ENCODE data around the gene GUCY2D. TPM values are rescaled to one million over a fixed set of nuclear protein-coding genes. Genes with fewer than 3 reads are reported as not detected.
"Not testable (repeated sequence)": the region's sequence is repeated elsewhere in the genome, so short reads cannot be mapped to it uniquely, and the experiment has no call there.

The GUCY2D gene
- 0.15 TPM for polyA plus RNA-seq (ENCODE audit: insufficient read length)

DNA sequence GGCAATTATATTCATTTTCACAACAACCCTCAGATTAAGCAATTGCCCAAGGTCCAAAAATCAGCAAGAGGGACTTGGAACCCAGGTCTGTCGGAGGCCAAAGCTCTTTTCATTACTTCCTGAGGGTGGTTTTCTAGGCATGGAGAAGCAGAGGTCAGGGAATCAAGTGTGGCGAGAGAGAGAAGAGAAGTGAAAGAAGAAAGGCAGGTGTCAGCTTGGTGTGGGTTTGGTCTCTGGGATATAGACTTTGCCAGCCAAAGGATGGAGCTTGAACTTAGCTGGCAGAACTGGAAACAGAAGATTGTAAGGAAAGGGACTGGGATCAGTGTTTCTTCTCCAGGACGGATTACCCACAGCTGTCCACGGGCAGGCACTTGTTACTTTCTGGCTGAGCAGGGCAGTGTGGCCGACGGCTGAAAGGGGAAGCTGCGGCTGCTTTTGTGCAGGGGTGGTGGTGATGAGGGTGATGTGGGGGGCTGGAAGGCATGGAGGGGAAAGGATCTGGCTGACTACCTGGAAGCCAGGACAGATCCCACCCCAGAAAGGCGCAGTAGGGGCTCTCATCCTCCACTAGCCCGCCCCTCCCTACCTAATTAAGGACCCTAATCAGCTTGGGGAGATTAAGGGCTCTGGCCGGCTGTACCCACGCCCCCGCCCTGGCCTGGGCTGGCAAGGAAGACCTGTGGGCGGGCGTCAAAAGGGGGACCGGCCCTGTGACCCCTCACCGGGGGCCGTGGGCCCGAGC, at the start of gene GUCY2D:
TSS of gene GUCY2D (plus strand) at position 640 of the 745 bp plus-strand sequence. CDS start 433 bp downstream, outside the sequence.
- no peak for DNase-seq

DNA sequence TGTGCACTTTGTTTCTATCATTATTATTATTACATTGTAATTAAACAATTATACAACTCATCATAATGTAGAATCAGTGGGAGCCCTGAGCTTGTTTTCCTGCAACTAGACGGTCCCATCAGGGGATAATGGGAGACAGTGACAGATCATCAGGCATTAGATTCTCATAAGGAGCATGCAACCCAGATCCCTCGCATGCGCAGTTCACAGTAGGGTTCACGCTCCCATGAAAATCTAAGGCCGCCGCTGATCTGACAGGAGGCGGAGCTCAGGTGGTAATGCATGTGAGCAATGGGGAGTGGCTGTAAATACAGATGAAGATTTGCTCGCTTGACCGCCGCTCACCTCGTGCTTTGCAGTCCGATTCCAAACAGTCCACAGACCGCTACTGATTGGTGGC, 49.1 kb upstream of the GUCY2D start:
- DNase-seq, result not testable (repeated sequence)

DNA sequence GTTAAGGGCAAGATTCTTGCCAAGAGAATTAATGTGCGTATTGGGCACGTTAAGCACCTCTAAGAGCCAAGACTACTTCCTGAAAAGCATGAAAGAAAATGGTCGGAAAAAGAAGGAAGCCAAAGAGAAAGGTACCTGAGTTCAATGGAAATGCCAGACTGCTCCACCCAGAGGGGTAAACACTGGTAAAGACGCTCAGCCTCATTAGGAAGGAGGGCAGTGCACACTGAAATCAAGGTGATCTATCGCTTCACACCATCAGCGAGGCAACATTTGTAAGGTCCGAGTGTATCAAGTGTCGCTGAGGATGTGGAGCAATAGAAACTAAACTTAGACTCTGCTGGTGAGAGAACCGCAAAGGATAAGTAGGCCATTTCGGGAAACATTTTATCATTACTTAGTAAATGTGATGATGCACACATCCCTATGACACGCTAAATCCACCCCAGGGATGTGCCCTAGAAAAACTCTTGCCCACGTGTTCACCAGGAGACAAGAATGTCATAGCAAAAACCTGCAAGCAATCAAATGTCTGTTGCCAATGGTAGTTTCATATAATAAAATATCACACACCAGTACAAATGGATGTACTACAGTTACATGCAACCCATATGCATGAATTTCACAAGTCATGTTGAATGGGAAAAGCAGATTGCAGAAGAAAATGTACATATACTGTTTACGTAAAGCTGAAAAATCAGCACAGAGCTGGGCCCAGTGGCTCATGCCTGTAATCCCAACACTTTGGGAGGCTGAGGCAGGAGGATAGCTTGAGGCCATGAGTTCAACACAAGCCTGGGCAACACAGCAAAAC, 46.8 kb upstream of the GUCY2D start:
- no peak for DNase-seq

DNA sequence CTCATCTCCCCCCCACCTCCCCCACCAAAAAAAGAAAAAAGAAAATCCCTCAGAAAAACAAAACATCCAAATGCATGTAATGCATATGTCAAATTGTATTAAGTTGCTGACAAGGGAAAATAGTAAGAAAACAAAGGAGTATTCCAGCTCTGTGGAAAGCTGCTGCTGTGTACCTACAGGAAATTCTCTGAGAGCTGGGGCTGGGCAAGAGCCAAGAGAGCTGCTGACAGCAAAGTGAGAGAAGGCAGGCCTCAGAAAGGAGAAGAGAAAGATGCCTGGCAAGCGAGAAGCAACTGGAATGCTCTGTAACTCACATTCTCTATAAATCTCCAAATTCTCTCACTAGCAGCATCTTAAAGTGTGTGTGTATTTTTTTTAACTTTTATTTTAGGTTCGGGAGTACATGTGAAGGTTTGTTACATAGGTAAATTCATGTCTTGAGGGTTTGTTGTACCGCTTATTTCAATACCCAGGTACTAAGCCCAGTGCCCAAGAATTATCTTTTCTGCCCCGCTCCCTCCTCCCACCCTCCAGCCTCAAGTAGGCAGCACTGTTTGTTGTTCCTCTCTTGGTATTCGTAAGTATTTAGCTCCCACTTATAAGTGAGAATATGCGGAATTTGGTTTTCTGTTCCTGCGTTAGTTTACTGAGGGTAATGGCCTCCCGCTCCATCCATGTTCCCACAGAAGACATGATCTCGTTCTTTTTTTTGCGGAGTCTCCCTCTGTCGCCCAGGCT, 46.0 kb upstream of the GUCY2D start:
- DNase-seq, result peak; percentile 59

DNA sequence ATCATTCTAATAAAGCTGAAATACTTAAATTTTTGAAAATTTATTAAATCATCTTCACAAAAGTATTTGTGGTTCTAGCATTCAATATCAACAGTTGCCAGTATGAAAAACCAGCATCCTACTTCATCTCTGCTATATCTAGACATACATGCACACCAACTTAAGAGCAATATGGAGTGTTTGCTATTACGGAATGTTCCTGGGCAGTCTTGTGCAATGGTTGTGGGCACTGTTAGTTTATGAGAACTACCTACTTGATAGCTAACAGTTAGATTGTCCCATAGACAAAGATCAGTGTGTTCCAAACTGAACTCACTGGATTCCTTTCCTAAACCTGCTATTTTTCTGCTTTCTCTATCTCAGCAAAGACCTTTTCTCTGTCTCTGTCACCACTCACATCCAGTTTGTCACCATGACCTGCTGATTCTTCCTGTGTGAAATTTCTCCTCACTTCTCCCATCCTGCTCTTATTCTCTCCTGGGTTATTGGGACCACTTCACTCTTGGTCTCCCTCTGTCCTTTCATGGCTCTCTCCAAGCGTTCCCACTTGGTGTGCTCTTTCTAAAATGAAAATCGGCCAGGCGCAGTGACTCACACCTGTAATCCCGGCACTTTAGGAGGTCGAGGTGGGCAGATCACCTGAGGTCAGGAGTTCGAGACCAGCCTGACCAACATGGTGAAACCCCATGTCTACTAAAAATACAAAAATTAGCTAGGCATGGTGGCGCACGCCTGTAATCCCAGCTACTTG, 42.7 kb upstream of the GUCY2D start:
- no peak for DNase-seq

DNA sequence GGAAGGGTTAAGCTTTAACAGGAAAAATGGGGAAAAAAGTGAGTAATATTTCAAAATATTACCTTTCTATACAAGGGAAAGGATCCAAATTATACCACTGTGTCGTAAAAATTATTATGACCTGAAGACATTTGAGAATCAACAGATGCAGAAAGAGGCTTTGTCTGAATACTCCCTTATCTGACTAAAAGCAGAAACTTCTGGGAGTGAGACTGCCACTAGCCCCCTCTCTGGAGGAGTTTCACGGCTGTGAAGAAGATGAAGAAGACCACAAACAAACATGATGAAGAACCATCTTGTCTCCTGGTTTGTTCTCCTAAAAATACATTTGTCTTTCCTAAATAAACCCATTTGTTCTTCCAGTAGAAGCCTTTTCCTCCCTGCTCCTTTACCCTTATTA, 41.0 kb upstream of the GUCY2D start:
- DNase-seq, result no peak

DNA sequence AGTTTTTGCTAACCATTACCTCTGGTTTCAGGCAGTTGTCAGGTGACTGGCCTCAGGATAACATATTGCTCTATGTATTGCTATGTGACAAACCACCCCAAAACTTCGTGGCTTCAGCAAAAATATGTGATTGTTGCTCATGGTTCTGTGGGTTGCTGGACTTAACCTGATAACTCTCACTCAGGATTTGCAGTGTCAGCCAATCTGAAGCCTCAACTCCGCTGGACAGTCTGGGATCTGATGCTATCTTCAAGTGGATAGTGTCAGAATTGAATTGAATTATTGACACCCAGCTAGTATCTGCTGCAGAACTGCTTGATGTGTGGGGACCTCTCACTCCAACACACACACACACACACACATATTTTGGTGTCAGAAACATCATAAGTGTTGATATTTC, 34.7 kb upstream of the GUCY2D start:
- DNase-seq, result no peak

DNA sequence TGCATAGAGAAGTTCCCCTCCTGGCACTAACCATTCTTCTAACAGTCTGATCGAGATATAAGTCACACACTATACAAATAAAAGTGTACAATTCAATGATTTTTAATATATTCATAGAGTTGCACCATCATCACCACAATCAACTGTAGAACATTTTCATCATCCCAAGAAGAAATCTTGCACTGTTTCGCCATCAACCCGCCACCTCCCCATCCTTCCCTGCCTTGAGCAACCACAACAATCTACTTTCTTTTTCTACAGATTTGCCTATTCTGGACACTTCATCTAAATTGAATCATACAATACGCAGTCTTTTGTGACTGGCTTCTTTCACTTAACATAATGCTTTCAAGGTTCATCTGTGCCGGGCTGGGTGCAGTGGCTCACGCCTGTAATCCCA, 33.0 kb upstream of the GUCY2D start:
- DNase-seq, result no peak

DNA sequence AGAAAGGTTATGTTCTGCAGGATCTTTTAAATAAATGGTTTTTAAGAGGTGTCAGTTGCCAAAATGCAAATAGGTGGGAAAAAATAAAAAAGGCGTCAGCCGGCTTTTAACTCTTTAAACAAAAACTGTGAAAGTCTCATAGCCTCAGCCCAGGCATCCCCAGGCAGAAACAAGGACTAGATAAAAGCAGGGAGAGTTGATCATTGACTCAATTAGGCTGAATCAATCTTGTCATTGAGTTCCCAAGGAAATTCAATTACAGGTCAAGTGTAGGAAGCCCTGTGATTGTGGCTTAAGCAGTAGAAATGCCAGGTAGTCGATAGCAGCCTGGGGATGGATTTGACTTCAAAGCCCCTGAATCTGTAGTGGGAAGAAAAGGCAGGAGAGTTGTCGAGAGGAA, 30.8 kb upstream of the GUCY2D start:
- DNase-seq, result no peak

DNA sequence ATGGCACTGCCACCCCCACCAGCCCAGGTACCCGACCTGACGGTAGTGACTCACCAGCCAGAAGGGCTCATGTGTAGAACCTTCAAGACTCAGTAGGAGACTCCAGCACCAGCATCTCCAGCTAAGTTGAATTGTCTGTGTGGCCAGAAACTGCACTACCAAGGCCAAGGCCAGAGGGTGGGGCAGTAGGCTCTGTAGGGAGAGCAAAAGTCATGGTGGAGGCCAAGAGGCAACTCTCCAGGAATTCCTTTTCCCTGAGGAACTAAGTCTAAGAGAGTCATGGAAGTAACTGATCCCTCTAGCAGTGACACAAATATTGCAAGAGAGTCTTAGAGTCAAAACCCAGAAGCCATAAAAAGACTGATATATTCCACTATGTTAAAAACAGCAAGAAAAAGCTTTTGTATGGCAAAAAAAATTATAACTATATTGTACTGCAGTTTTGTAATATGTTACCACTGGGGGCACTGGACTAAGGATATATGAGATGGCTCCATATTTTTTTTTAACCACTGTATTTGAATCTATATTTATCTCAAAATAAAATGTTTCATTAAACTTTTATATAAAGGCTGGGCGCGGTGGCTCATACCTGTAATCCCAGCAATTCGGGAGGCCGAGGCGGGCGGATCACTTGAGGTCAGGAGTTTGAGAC, 30.2 kb upstream of the GUCY2D start:
- no peak for DNase-seq

DNA sequence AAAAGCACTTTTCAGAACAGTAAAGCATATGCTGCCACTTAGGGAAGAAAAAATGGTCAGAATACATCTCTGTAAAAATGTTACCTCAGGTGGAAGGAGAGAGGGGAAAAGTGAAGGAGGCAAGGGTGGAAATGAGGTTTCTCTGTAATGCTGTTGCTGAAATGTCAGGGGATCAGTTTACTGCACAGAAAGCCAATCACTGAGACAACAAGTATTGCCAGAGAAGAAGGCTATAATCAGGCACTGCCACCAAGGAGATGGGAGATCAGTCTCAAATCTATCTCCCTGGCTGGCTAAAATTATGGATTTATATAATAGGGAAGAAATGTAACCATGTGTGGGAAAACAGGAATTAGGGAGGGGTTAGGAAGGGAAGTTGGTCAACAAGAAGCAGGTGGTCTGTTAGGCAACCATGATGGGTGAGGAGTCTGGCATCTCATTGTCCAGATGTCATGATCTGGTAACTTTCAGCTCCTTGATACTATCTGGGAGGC, 27.7 kb upstream of the GUCY2D start:
- no peak for DNase-seq

DNA sequence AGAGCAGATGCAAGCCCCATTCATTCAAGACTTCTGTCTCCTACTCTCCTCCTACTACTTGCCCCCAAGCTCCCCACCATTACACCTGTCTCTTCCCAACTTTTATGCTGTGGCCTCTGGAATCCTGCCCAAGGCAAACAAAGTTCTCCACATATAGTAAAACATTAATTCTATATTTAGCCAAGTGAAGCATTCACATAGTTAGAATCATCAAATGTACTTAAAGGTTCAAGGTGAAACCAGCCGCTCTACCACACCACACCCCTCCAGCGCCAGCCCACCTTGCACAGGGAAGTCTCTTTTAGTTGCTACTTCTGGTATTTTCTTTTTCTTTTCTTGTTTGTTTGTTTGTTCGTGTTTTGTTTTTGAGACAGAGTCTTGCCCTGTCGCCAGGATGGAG, 25.4 kb upstream of the GUCY2D start:
- DNase-seq, result no peak

DNA sequence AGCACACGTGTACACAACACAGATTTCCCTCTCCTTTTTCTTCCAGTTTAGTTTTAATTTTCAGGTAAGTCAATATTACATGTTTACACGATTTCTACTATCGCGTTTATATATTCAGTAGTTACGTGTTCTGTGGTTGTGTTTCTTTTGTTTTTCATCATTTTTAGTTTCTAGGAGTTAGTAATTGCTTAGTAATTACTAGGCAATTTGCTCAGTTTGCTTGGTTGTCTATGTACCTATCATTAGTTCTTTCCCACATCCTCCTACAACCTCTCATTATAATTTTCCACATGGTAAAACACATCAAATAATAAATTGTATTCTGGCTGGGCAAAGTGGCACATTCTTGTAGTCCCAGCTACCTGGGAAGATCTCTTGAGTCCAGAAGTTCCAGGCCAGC, 24.6 kb upstream of the GUCY2D start:
- no peak for DNase-seq

DNA sequence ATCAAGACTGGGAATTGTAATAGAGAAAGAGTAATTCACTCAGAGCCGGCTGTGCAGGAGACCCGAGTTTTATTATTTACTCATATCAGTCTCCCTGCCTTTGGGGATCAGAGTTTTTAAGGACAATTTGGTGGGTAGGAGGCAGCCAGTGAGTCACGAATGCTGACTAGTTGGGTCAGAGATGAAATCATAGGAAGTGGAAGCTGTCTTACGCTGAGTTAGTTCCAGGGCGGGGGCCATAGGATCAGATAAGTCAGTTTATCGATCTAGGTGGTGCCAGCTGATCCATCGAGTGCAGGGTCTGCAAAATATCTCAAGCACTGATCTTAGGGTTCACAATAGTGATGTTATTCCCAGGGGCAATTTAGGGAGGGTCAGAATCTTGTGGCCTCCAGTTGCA, 20.2 kb upstream of the GUCY2D start:
- DNase-seq, result no peak

DNA sequence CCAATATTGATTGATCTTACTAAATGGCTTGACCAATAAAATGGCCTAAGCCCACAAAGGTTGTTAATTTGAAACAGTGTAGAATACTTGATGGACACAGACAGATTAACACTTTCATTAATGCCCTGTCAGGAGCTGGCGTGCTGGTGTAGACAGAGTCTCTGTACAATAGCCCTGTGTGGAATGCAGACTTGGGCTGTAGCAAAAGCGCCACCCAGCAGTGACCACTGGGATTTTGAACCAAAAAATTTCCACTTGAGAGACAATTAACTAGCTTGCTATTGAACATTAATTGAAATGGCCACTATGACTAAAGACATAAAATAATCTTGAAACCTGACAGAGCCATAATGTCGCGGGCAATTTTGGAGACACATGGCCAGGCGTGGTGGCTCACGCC, 19.7 kb upstream of the GUCY2D start:
- no peak for DNase-seq

DNA sequence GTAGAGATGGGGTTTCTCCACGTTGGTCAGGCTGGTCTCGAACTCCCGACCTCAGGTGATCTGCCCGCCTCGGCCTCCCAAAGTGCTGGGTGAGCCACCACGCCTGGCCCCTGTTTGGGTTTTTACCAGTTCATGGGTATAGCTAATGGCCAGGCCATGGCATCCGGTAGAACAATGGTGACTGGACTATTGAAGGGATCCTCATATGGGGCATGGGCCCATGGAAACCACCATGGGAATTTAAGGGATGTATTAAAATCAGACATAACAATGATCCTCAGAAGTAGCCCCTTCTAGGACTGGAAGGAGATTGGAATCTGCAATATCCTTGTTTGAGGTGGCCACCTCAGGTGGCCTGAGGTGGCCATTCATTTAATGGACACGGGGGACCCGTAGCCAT, 17.5 kb upstream of the GUCY2D start:
- no peak for DNase-seq

DNA sequence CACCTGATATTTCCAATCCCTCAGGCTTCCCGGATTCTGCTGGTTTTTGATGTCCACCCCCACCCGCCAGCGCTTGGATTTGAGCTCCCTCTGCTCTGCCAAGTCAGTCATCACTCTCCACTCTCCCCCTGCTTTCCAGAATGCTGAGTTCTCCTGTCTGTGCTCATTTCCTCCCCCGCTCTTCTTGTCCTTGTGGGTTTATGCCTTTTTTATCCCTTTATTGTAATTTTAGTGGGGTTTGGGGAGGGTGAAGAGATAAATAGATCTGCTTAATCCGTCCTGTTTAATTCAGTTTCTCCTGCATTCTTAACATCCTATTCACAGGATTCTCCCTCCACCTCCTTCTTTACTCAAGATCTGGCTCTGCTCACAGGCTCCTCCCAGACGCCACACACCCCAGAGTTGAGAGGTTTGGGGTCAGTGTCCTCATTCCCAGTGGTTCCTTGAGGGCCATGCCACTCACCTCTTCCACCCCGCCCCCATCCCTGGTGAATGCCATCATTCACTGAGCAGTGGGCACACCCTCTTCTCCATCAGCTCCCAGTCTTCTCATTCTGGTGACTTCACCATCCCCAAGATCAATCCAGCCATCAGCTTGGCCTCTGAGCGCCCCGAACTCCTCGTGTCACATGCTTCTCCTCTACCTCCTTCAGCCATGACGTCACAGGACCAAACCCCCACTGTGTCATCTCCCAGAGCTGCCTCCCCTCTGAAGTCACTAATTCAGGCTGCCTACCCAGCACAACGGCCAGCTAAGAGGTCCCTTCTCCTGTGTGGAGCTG, 15.1 kb upstream of the GUCY2D start:
- peak; percentile 45 for DNase-seq

DNA sequence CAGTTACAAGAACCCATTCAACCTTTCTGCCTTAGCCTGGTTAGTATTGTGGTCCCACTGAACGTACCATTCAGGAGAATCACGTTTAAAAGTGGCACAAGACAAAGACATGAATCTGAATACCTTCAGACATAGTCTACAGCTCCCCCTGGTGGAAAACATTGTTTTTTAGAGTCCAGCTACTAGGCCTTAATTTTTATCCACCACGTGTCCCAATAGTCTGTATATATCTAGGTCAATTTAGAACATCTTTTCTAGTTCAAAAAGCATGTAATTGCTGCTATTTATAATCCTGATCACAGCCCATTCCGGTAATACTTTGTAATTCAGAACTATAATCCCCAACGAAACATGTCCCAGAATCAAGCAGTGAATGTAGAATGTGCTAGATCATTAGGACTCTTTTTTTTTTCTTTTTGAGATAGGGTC, 13.7 kb upstream of the GUCY2D start:
- peak; percentile 85 for DNase-seq

DNA sequence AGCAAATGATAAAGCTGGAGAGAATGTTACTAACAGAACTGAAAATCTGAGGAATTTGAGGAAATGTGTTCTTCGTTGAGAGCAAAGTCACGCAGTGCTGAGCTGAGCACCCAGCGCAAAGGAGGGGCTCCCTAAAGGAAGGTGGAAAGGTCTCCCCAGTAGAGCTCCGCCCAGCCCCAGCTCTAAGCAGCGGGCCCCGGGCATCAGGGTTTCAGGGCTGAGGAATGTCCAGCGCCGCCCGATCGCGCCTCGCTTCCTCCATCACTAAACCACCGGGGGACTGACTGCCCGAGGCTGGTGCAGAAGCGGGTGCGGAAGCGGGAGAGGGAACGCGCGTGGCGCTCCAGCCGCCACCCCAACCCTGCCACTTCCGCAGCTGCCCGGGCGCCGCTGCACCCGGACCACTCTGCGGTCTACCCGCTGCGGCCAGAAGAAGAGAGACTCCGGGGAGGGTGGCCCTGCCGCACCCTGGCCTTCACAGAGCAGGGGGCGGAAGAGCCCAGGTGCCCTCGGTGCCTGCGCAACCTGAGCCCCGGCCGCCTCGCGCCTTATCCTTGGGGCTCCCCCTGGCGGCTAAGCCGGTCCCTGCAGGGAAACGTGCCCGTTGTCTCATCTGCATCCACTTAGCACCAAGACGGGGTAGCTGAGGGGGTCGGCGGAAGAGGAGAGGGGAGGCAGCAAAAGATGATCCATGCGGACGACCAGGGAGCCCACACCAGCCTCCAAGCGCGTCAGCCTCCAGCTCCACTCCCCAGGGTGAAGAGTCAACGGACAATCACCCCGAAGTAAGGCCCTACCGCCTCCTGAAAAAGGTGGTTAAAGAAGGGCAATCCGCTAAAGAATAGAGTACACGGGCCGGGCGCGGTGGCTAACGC, 12.4 kb upstream of the GUCY2D start:
- DNase-seq, result peak; percentile 78

DNA sequence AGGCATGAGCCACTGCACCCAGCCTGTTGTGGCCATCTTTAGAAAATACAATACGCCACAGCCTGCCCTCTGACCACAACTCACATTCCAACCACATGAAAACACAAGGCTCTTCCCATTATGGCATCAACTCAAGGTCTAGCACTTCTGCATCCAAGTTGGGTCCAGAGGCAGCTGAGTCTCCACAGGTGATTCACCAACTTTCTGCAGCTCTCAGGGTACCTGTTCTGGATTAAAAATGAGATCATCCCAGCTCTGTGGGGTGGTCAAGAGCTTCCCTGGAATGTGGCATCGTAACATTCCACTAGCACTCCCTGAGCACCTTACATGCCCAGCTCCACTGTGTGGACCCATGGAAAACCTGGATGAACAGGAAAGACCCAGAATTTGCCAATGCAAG, 9.9 kb upstream of the GUCY2D start:
- no peak for DNase-seq
